Activated CD4-positive, alpha-beta memory T cell treated with anti-CD3 and anti-CD28 coated beads, Interleukin-2, amount 10 ng/mL, durations not matched to agents 7 days and 5 days (primary cell): Measurements from ENCODE around the gene LHFPL6. TPM values are rescaled to one million over a fixed set of nuclear protein-coding genes. Genes with fewer than 3 reads are reported as not detected.

Experiments
- CTCF ChIA-PET: fragments of 350-600 bp; sonication (Branson Sonifier 250); formaldehyde crosslinking; loops from one replicate; lab custom pipeline; 2021; ENCODE audit warnings: antibody characterized with exemption, inconsistent platforms; lab: Charles Lee
- POLR2A ChIA-PET: fragments of 350-600 bp; sonication (Branson Sonifier 250); formaldehyde crosslinking; loops from one replicate; lab custom pipeline; 2021; ENCODE audit warnings: antibody characterized with exemption; lab: Charles Lee
- DNase-seq: peaks from one replicate; pipeline ENCODE4 v3.0.0-alpha.2; 2020
- H3K27ac Mint-ChIP-seq: one replicate; pipeline ENCODE4 v1.8.0; 2021; ENCODE audit warnings: mild to moderate bottlenecking, mixed read lengths
- H3K27me3 Mint-ChIP-seq: one replicate; pipeline ENCODE4 v1.8.0; 2021; ENCODE audit warnings: mixed read lengths
- H3K36me3 Mint-ChIP-seq: one replicate; pipeline ENCODE4 v1.8.0; 2021; ENCODE audit warnings: low read depth, mixed read lengths
- H3K4me1 Mint-ChIP-seq: one replicate; pipeline ENCODE4 v1.8.0; 2021; ENCODE audit warnings: mixed read lengths
- H3K4me3 Mint-ChIP-seq: one replicate; pipeline ENCODE4 v1.8.0; 2021; ENCODE audit warnings: mild to moderate bottlenecking, mixed read lengths
- H3K9me3 Mint-ChIP-seq: one replicate; pipeline ENCODE4 v1.8.0; 2021; ENCODE audit warnings: mixed read lengths
- total RNA-seq, 2 experiments: library from RNA; stranded (reverse); gene quantifications; one replicate each; pipeline ENCODE4 v1.2.3, GENCODE V29; 2021

LHFPL6 gene
- total RNA-seq, 2 experiments from 2014 or later, result 1.1 to 1.2 TPM

DNA sequence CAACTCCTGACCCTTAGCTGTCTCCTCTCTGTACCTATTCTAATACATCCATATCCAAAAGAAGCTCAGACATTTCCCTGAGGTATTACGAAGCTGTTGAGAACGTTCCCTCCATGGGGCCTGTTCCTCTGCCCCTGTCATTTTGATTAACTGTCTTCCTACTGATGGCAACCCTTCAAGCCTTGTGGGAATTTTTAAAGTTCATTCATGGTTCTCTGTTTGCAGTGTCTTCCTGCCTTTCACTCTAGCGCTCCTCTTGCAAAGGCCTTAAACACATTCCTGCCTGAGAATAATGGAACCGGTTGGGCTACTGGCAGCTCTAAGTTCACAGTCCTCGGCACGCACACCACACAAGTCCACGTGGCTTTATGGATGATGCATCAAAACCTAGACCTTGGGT is 66.1 kb downstream of the LHFPL6 start:
- DNase-seq, result no peak
- H3K36me3 Mint-ChIP-seq, result no peaks in the 10 kb centered on the region
- no peaks in the 10 kb centered on the region for H3K9me3 Mint-ChIP-seq
- H3K4me1 Mint-ChIP-seq, result no peaks in the 10 kb centered on the region
- ChIA-PET POLR2A (no interaction called here), CTCF (no interaction called here)
- no peak overlapping the region for H3K4me3 Mint-ChIP-seq
- no peak overlapping the region for H3K27ac Mint-ChIP-seq
- peaks cover 8% of the 10 kb centered on the region for H3K27me3 Mint-ChIP-seq

DNA sequence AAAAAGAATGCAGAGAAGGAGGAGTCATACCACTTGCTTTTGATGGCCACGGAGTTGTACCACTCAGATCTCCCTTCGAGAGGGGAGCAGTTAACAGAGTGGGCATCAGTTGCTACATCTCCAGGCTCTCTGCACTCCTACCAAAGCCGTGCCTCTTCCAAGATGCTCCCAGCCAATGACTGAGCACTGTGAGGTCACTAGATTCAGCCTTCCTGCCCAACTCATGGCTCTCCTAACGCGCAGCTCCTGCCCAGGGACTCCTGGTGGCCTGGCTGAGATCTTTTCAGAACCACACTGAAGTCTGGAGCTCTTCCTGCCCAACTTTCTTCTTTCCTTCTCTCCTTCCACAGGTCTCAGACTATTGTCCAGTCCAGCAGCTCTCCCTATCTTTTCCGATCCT is 66.7 kb downstream of the LHFPL6 start:
- H3K36me3 Mint-ChIP-seq, result no peaks in the 10 kb centered on the region
- no peak overlapping the region for H3K27ac Mint-ChIP-seq
- H3K4me1 Mint-ChIP-seq, result no peaks in the 10 kb centered on the region
- peaks cover 8% of the 10 kb centered on the region for H3K27me3 Mint-ChIP-seq
- H3K9me3 Mint-ChIP-seq, result no peaks in the 10 kb centered on the region
- ChIA-PET CTCF (no interaction called here), POLR2A (no interaction called here)
- DNase-seq, result no peak
- no peak overlapping the region for H3K4me3 Mint-ChIP-seq

DNA sequence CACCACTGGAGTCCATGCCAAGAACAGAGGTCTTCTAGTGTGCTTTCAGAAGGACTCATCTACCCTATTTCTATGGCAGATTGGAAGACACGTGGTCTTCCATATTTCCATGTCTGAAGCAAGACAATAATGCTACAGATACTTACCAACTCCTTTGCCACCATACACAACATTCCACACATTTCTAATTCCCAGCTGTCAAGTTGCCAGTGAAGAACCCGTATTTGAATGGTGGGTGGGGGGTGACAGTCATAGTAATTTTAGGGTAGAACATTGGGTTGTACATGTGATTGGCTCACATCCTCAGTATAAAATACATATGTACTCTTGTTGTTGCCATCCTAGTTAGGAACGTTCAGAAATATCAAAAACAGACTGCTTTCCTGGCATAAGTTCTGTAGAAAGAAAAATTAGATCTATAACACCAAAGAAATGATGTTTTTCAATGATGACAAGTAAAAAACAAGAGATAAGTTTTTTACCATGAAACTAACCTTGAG is 69.3 kb downstream of the LHFPL6 start:
- Mint-ChIP-seq H3K4me1 (no peaks in the 10 kb centered on the region), H3K27me3 (peaks cover 8% of the 10 kb centered on the region), H3K9me3 (no peaks in the 10 kb centered on the region), H3K36me3 (no peaks in the 10 kb centered on the region), H3K4me3 (no peak overlapping the region), H3K27ac (no peak overlapping the region)
- ChIA-PET POLR2A (no interaction called here), CTCF (no interaction called here)
- DNase-seq, result no peak

DNA sequence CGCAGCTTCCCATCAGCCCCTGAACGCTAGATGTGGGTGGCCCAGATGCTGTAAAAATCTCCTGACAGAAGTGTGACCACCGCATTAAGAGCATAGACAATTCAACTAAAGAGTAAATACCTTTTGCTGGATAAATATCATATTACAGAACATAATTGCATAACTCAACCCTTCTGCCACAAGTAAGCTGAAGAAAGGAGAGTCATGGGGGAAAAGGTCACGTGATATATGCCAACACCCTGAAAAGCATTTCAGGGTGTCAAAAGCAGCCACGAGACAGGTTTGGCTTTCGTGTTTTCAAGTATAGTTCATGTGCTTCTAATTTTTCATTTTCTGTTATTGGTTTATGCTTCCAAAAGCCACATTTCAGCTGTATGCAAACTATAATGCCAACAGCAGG is 71.3 kb downstream of the LHFPL6 start:
- no peak for DNase-seq
- H3K9me3 Mint-ChIP-seq, result no peaks in the 10 kb centered on the region
- no peaks in the 10 kb centered on the region for H3K36me3 Mint-ChIP-seq
- H3K27me3 Mint-ChIP-seq, result peaks cover 8% of the 10 kb centered on the region
- CTCF ChIA-PET, result no interaction called here
- H3K4me3 Mint-ChIP-seq, result no peak overlapping the region
- H3K4me1 Mint-ChIP-seq, result no peaks in the 10 kb centered on the region
- POLR2A ChIA-PET, result no interaction called here
- H3K27ac Mint-ChIP-seq, result no peak overlapping the region

DNA sequence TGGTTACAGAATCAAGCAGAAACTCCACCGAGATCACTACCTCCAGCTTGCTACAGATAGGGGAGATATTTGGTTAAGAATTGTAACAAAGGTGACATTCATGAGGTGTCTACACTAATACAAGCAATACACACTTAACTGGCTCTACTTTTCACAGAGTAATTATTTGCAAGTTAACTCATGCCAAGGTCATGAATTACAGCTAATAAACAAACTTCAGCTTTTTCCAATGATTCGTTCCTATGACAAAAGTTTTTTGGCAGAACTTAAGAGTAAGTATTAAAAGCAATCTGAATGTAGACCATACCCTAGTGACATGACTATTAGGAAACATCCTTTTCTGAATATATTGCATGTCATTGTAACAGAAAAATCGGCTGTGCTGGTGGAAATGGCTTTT is 72.1 kb downstream of the LHFPL6 start:
- H3K27ac Mint-ChIP-seq, result no peak overlapping the region
- no peaks in the 10 kb centered on the region for H3K9me3 Mint-ChIP-seq
- H3K4me1 Mint-ChIP-seq, result no peaks in the 10 kb centered on the region
- ChIA-PET POLR2A (no interaction called here), CTCF (no interaction called here)
- no peaks in the 10 kb centered on the region for H3K36me3 Mint-ChIP-seq
- no peak overlapping the region for H3K4me3 Mint-ChIP-seq
- no peak for DNase-seq
- H3K27me3 Mint-ChIP-seq, result peaks cover 13% of the 10 kb centered on the region

DNA sequence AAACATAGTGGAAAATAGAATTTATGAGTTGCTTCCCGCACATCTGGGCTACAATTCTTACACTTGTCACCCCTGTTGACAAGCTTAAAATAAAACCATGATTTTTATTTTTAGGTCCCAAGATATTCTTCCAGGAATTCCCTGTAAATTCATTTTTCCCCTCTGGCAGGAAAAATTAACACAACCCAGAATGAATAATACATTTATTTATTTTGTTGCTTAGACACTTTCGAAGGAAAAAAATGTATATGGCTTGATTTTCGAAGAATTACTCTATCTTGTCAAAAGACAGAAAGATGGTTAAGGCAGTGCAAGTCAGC is 74.4 kb downstream of the LHFPL6 start:
- Mint-ChIP-seq H3K27ac (no peak overlapping the region), H3K9me3 (no peaks in the 10 kb centered on the region)
- POLR2A ChIA-PET, result no interaction called here

DNA sequence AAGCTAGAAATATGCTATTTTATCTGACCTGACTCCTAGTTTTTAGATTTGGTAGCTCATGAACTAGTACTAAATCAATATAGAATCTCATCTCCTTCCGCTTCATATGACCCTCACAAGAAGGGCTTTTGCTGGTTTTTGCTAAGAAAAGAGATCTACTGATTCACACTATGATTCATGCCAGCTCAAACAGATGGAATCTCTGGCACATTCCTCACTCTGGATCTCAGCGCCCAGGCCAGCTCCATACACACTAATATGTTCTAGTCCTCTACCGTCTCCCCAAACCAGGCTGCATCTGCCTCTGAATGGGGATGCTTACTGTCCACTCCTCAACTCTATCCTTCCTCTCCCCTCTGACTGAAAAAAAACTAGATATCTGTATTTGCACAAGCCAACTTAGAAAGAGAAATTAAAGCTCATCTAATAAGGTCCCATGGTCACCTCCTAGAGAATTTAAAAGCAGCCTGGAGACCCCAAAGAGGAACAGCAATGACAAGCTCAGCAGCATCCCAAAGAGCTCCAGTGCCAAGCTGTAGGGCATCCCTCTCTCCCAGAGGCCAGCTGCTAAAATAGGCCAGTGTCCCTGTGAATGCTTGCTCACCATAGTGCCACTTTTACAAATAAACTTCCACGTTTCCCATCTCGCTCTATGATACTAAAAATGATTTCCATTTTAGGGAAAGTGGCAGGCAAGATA is 74.9 kb downstream of the LHFPL6 start:
- peaks cover 15% of the 10 kb centered on the region for H3K27me3 Mint-ChIP-seq
- no peak overlapping the region for H3K27ac Mint-ChIP-seq
- no peaks in the 10 kb centered on the region for H3K4me1 Mint-ChIP-seq
- H3K9me3 Mint-ChIP-seq, result no peaks in the 10 kb centered on the region
- no peak overlapping the region for H3K4me3 Mint-ChIP-seq
- ChIA-PET CTCF (interaction anchor here (0.6 to 2.3 kb wide), 2 partner anchors 47 to 84 kb away, joined by 3 to 8 read pairs; no protein-coding TSS in a partner anchor), POLR2A (no interaction called here)
- H3K36me3 Mint-ChIP-seq, result no peaks in the 10 kb centered on the region
- no peak for DNase-seq

More for the DNA sequence above, 74.4 kb downstream of the LHFPL6 start:
- Mint-ChIP-seq H3K4me1 (no peaks in the 10 kb centered on the region), H3K27me3 (peaks cover 15% of the 10 kb centered on the region), H3K4me3 (no peak overlapping the region), H3K36me3 (no peaks in the 10 kb centered on the region)
- DNase-seq, result no peak
- CTCF ChIA-PET, result interaction anchor here (2.3 kb wide), 1 partner anchor 83 kb away, joined by 8 read pairs; no protein-coding TSS in a partner anchor

DNA sequence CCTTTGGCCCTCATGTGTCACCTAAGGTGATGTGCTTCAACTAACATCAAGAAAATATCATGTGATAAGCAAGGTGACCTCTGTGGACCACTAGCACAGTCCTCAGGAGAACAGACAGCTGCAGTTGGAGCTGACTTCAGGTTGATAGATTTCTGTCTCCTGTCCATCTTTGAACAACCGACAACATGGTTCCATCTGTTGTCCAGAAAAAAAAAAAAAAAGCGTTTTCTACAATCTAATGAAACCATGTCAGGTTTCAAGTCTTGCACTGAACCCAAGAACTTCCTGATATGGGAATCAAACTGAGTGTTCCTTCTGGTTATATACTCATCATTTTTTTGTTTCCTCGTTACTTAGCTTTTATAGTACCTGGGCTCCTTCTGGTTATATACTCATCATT is 75.7 kb downstream of the LHFPL6 start:
- no peaks in the 10 kb centered on the region for H3K36me3 Mint-ChIP-seq
- no peak overlapping the region for H3K27ac Mint-ChIP-seq
- H3K4me1 Mint-ChIP-seq, result no peaks in the 10 kb centered on the region
- peaks cover 10% of the 10 kb centered on the region for H3K27me3 Mint-ChIP-seq
- no peak overlapping the region for H3K4me3 Mint-ChIP-seq
- CTCF ChIA-PET, result interaction anchor here (2.3 kb wide), 1 partner anchor 85 kb away, joined by 8 read pairs; no protein-coding TSS in a partner anchor
- no peak for DNase-seq
- H3K9me3 Mint-ChIP-seq, result no peaks in the 10 kb centered on the region
- POLR2A ChIA-PET, result no interaction called here

DNA sequence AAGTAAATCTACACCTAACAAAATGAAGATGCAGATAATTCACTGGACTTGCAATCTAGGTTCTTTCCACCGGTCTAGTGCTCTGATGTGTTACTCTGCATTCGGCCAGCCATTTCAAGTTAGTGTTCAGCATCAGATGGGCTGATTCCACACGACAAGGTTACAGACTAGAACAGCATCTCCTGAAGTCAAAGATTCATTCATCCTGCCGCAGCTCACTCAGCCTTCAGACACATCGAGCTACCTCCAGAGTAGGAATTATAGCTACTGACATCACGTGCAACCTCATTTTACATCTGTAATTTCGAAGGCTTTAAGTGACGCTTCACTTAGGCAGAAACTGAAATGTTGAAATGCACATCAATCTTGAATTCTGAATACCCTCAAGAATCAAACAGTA is 76.5 kb downstream of the LHFPL6 start:
- Mint-ChIP-seq H3K4me1 (no peaks in the 10 kb centered on the region), H3K4me3 (no peak overlapping the region), H3K9me3 (no peaks in the 10 kb centered on the region), H3K36me3 (no peaks in the 10 kb centered on the region), H3K27ac (no peak overlapping the region), H3K27me3 (peaks cover 6% of the 10 kb centered on the region)
- ChIA-PET POLR2A (no interaction called here), CTCF (no interaction called here)
- DNase-seq, result no peak

DNA sequence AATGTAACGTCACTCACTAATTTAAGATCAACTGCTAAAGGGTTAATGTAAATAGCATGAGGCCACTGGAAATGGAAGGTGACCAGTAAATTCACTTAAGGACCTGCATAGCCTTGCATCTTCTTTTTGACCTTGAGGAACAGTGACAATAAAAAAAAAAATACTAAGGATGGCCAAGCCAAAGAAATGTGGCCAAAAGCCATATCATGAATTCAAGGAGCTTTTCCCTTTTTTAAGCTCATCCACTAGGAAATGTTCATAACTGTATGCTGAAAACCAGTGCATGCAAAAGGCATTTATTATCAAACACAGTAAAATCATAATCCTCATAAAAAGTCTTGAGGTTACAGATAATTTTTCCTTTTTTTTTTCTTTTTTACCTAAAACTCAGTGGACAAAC is 77.5 kb downstream of the LHFPL6 start:
- DNase-seq, result no peak
- Mint-ChIP-seq H3K36me3 (no peaks in the 10 kb centered on the region), H3K27ac (no peak overlapping the region), H3K4me1 (no peaks in the 10 kb centered on the region), H3K9me3 (no peaks in the 10 kb centered on the region), H3K4me3 (no peak overlapping the region), H3K27me3 (peaks cover 6% of the 10 kb centered on the region)
- ChIA-PET CTCF (no interaction called here), POLR2A (no interaction called here)

DNA sequence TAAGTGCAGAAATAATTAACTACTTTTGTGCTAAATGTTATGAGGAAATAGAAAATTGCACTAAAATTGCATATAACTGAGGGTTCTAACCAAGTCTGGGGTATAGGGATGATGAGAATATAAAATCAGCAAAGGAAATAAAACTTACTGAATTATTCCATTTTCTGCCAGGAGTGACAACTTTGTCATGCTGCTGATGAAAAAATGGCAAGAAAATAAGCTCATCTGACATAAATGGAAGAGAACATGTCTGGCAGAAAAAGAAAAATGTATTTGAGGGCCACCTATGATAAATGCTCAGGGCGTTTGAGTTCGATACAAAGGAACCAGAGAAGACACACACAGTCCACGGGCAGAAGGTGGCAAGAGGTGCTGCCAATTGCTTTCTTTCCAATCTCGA is 78.2 kb downstream of the LHFPL6 start:
- no peaks in the 10 kb centered on the region for H3K36me3 Mint-ChIP-seq
- CTCF ChIA-PET, result no interaction called here
- H3K4me1 Mint-ChIP-seq, result no peaks in the 10 kb centered on the region
- POLR2A ChIA-PET, result no interaction called here
- H3K4me3 Mint-ChIP-seq, result no peak overlapping the region
- H3K27me3 Mint-ChIP-seq, result peaks cover 6% of the 10 kb centered on the region
- DNase-seq, result no peak
- H3K9me3 Mint-ChIP-seq, result no peaks in the 10 kb centered on the region
- H3K27ac Mint-ChIP-seq, result no peak overlapping the region

DNA sequence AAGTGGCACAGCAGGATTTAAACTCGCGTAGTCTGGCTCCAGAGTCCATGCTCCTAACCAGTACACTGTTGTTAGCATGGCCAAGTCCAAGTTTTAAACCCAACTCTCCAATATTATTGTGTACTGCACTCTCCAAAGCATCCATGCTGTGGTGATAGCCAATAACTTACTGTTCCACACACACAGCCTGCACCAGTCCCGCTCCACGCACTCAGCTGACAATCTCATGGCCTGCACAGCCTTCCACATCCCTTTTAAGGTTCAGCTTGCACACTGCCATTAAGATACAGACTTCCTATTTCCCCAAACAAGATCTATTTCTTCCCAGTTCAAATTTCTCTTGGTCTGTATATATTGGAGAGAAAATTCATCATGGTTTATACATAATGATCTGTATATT is 80.7 kb downstream of the LHFPL6 start:
- ChIA-PET POLR2A (interaction anchor here (0.8 kb wide), 1 partner anchor 10 kb away, joined by 3 read pairs; no protein-coding TSS in a partner anchor), CTCF (no interaction called here)
- H3K9me3 Mint-ChIP-seq, result no peaks in the 10 kb centered on the region
- H3K36me3 Mint-ChIP-seq, result no peaks in the 10 kb centered on the region
- H3K4me1 Mint-ChIP-seq, result no peaks in the 10 kb centered on the region
- peaks cover 6% of the 10 kb centered on the region for H3K27me3 Mint-ChIP-seq
- no peak overlapping the region for H3K4me3 Mint-ChIP-seq
- DNase-seq, result no peak
- no peak overlapping the region for H3K27ac Mint-ChIP-seq

DNA sequence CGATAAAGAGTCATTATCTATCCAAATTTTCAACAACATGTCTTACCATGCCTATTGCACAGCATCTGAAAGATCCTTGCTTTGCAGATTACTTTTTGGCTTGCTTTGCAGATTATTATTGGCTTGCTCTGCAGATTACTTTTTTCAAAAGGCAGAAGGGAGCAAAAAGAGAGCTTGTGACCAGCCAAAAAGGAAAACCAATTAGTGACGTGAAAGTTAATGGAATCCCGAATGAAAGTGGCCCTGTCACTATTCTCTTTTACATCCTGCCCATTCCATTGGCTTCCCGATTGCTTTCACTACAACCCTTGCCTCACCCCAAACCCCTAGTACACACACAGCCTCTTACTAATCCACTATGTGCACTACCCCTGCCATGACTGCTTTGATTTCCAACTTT is 81.3 kb downstream of the LHFPL6 start:
- no peak for DNase-seq
- Mint-ChIP-seq H3K27me3 (peaks cover 6% of the 10 kb centered on the region), H3K27ac (no peak overlapping the region), H3K4me1 (no peaks in the 10 kb centered on the region), H3K9me3 (no peaks in the 10 kb centered on the region), H3K36me3 (no peaks in the 10 kb centered on the region), H3K4me3 (no peak overlapping the region)
- ChIA-PET CTCF (no interaction called here), POLR2A (interaction anchor here (0.8 kb wide), 1 partner anchor 10 kb away, joined by 3 read pairs; no protein-coding TSS in a partner anchor)

DNA sequence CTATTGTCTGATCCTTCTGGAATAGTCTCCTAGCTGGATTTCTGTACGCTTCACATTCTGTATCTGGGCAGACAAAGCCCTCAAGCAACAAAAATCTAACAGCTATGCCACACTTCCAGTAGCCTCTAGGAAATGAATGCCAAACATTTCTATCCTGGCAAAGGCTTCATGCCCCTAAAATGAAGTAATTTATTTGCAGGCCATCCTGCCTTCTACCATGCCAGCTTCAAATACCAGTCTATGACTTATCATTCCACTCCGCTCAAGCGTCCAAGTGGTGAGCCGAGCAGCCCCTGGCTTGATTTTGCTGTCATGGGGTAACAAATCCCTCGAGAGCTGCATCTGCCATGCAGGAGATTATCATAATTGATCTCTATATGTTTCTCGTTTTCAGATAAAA is 86.9 kb downstream of the LHFPL6 start:
- Mint-ChIP-seq H3K4me1 (no peaks in the 10 kb centered on the region), H3K36me3 (no peaks in the 10 kb centered on the region), H3K27me3 (no peaks in the 10 kb centered on the region), H3K4me3 (no peak overlapping the region), H3K27ac (no peak overlapping the region), H3K9me3 (no peaks in the 10 kb centered on the region)
- no peak for DNase-seq
- POLR2A ChIA-PET, result no interaction called here
- CTCF ChIA-PET, result no interaction called here
